PFSK-1 (cell line): Measurements from ENCODE around the gene ABHD11.

Source experiments
- FOXP2 ChIP-seq: optimal IDR thresholded peaks from 2 replicates; pipeline ENCODE3; 2011; ENCODE audit warnings: borderline replicate concordance, control low read depth, inconsistent platforms; ENCODE audit not compliant: insufficient read depth; ENCODE audit errors: extremely low read length, extremely low read depth
- POLR2AphosphoS5 ChIP-seq: IDR thresholded peaks from 2 replicates; pipeline ENCODE4 v1.6.1; 2012; ENCODE audit warnings: low read depth, mild to moderate bottlenecking, control low read depth, low read length, moderate library complexity
- REST ChIP-seq, 2 experiments: IDR thresholded peaks; 2 replicates each; pipeline versions ENCODE4 v1.6.1 to v1.8.0; 2011 to 2012; ENCODE audit warnings: low read depth in 2 of 2, low read length in 2 of 2, control low read depth in 1 of 2, inconsistent platforms in 1 of 2, mild to moderate bottlenecking in 1 of 2, moderate library complexity in 1 of 2; ENCODE audit not compliant: insufficient read depth in 1 of 2
- SIN3A ChIP-seq: IDR thresholded peaks from 2 replicates; pipeline ENCODE4 v1.6.1; 2012; ENCODE audit warnings: mild to moderate bottlenecking, low read length, moderate library complexity, borderline replicate concordance; ENCODE audit not compliant: insufficient read depth
- TAF1 ChIP-seq: IDR thresholded peaks from 2 replicates; pipeline ENCODE4 v1.6.1; 2012; ENCODE audit warnings: low read length, control low read depth, borderline replicate concordance; ENCODE audit not compliant: insufficient read depth

ABHD11 gene

GRCh38 chr7:73749931-73750776 is 11.6 kb upstream of the ABHD11 start:
- TF ChIP-seq SIN3A (no peak), TAF1 (no peak), POLR2AphosphoS5 (no peak), FOXP2 (no peak), REST (IDR thresholded peaks at IDR 0.05; ENCODE audit: insufficient read depth in 1 of 2, low read depth in 2 of 2, low read length in 2 of 2) (no peak)

- TF ChIP-seq REST (IDR thresholded peaks at IDR 0.05; ENCODE audit: insufficient read depth in 1 of 2, low read depth in 2 of 2, low read length in 2 of 2) (no peak), FOXP2 (no peak), POLR2AphosphoS5 (no peak), TAF1 (no peak), SIN3A (no peak)
Measured at GRCh38 chr7:73746378-73746777, 7.8 kb upstream of the ABHD11 start.

GRCh38 chr7:73742753-73743641 is 4.4 kb upstream of the ABHD11 start:
- no peak for TF ChIP-seq FOXP2
- no peak for TF ChIP-seq SIN3A
- no peak for TF ChIP-seq POLR2AphosphoS5
- TF ChIP-seq TAF1: no peak
- no peak for TF ChIP-seq REST (IDR thresholded peaks at IDR 0.05; ENCODE audit: insufficient read depth in 1 of 2, low read depth in 2 of 2, low read length in 2 of 2)

- TF ChIP-seq POLR2AphosphoS5 (no peak), SIN3A (no peak), TAF1 (no peak), REST (IDR thresholded peaks at IDR 0.05; ENCODE audit: insufficient read depth in 1 of 2, low read depth in 2 of 2, low read length in 2 of 2) (no peak), FOXP2 (no peak)
Measured at GRCh38 chr7:73742338-73742752, 3.7 kb upstream of the ABHD11 start.
